ENCODE data around the gene TREX2.
A peak's percentile ranks its signal among the peaks of the same experiment; 100 is the strongest.

Gene TREX2

DNA sequence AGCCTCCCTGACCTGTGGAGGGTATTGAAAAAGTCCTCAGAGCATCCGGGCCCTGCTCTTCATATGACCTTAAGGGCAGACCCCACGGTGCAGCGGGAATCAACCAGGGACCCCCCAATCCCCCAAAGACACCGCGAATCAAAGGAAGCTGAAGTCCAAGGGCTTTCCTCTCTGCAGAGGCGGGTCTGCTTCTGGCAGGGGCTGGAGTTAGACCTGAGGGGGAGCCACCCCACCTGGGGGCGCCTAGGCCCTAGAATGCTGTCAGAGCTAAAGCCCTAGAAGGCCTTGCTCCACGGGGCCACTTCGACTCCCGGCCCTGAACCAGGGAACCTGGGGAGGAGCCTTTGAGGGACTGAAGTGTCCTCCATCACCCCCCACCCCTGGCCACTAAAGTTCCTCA is 27.3 kb upstream of the TREX2 start:
- Histone ChIP-seq H2AFZ (no peak overlapping the region), H3K4me1 (no peaks in the 10 kb centered on the region), H3K9me3 (ENCODE audit: control insufficient read depth, low read length) (no peaks in the 10 kb centered on the region), H3K9ac (no peak overlapping the region), H3K27ac (no peak overlapping the region), H3K36me3 (ENCODE audit: control insufficient read depth, insufficient read depth, low read length) (no peaks in the 10 kb centered on the region), H3K4me2 (ENCODE audit: low read length) (no peak overlapping the region), H3K4me3 (ENCODE audit: low read depth, low read length) (no peak overlapping the region), H3K27me3 (ENCODE audit: control insufficient read depth, insufficient read depth, low read length) (no peaks in the 10 kb centered on the region), H3K79me2 (no peaks in the 10 kb centered on the region)
- TF ChIP-seq, protein P1, sequence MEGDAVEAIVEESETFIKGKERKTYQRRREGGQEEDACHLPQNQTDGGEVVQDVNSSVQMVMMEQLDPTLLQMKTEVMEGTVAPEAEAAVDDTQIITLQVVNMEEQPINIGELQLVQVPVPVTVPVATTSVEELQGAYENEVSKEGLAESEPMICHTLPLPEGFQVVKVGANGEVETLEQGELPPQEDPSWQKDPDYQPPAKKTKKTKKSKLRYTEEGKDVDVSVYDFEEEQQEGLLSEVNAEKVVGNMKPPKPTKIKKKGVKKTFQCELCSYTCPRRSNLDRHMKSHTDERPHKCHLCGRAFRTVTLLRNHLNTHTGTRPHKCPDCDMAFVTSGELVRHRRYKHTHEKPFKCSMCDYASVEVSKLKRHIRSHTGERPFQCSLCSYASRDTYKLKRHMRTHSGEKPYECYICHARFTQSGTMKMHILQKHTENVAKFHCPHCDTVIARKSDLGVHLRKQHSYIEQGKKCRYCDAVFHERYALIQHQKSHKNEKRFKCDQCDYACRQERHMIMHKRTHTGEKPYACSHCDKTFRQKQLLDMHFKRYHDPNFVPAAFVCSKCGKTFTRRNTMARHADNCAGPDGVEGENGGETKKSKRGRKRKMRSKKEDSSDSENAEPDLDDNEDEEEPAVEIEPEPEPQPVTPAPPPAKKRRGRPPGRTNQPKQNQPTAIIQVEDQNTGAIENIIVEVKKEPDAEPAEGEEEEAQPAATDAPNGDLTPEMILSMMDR (IDR thresholded peaks at IDR 0.05), result no peak

DNA sequence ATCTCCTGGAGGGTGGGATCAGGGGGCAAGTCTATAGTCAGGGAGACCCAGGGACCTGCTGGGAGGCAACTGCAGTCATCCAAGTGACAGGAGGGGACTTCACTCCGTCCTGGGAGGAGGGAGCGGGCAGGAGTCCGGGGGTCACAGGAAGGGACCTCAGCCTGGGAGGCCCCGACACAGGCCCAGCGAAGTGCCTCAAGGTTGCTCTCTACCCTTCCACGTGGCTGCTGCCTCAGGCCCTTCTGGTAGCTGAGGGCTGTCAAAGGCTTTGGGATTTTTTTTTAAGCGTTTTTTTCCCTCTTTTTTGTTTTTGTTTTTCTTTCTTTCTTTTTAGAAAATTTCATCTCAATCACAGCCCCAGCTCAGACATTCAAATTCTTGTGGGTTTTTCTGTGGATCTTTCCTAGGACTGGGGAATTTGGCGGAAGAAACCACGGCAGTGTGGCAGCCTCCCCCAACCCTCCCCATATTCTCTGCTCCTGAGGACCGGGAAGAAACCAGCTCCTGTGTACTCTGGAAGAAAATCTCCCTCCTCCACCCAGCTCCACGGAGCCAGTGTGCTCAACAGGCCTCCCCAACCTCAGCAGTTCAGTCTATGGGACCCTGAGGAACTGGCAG is 25.9 kb upstream of the TREX2 start:
- H3K4me1 ChIP-seq, result no peaks in the 10 kb centered on the region
- no peaks in the 10 kb centered on the region for H3K36me3 ChIP-seq (ENCODE audit: control insufficient read depth, insufficient read depth, low read length)
- no peak overlapping the region for H3K27ac ChIP-seq
- H3K79me2 ChIP-seq, result no peaks in the 10 kb centered on the region
- H3K4me3 ChIP-seq (ENCODE audit: low read depth, low read length), result no peak overlapping the region
- H3K9me3 ChIP-seq (ENCODE audit: control insufficient read depth, low read length), result no peaks in the 10 kb centered on the region
- no peak overlapping the region for H3K4me2 ChIP-seq (ENCODE audit: low read length)
- TF ChIP-seq, protein P1 (IDR thresholded peaks at IDR 0.05), result no peak
- H3K9ac ChIP-seq, result no peak overlapping the region
- H3K27me3 ChIP-seq (ENCODE audit: control insufficient read depth, insufficient read depth, low read length), result no peaks in the 10 kb centered on the region
- H2AFZ ChIP-seq, result no peak overlapping the region

DNA sequence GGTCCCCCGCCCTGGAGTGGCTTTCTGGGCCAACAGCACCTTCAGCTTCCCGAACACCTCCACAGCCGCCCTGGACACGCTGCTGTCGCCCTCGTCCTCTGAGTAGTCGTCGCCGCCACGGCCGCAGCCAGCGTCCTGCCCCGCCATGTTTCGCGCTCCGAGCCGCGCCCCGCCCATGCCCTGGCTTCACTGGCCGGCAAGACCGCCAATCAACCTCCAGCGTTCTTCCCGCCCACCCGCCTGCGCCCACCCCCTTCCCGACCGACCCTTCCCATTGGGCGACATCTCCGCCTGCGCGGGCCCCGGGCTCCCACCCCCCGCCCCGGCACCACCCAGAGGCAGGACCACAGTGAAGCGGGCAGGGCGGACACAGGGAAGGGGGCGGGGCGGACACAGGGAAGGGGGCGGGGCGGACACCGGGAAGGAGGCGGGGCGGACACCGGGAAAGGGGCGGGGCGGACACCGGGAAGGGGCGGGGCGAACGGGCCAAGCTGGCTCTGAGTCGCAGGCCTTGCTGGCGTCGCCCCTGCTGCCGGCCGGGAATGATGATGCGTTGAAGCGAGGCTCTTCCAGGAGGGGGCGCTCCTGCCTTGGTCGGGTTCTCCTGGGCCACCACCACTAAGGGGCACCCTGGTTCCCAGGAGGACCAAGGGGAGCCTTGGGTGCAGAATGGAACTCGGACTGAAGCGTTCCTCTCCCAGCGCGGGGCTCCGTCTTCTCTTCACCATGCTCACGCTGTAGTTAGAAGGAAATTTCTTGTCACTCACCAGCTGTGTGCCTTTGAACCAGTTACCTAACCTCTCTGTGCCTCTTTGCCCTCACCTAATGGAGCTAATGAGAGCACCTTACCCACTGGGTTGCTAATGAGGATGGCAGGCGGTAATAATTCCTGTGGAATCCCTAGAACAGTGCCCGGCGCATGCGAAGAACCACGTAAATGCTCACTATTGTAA is 24.8 kb upstream of the TREX2 start, which contains the start of gene HAUS7:
Gene HAUS7 (minus strand): TSS at position 166 of the 953 bp plus-strand sequence. CDS start 19 bp downstream, at position 147.
- Histone ChIP-seq H3K27me3 (ENCODE audit: control insufficient read depth, insufficient read depth, low read length) (no peaks in the 10 kb centered on the region), H3K9me3 (ENCODE audit: control insufficient read depth, low read length) (no peaks in the 10 kb centered on the region), H3K4me3 (ENCODE audit: low read depth, low read length) (peak within 1 kb of the TSS; percentile 65), H3K4me1 (no peaks in the 10 kb centered on the region), H3K9ac (no peak within 1 kb of the TSS), H3K27ac (peak within 1 kb of the TSS; percentile 57), H3K79me2 (no peaks in the 10 kb centered on the region), H3K36me3 (ENCODE audit: control insufficient read depth, insufficient read depth, low read length) (no peaks in the 10 kb centered on the region), H3K4me2 (ENCODE audit: low read length) (peak within 1 kb of the TSS; percentile 82), H2AFZ (peak within 1 kb of the TSS; percentile 86)
- TF ChIP-seq, protein P1 (IDR thresholded peaks at IDR 0.05), result peak; percentile 45

DNA sequence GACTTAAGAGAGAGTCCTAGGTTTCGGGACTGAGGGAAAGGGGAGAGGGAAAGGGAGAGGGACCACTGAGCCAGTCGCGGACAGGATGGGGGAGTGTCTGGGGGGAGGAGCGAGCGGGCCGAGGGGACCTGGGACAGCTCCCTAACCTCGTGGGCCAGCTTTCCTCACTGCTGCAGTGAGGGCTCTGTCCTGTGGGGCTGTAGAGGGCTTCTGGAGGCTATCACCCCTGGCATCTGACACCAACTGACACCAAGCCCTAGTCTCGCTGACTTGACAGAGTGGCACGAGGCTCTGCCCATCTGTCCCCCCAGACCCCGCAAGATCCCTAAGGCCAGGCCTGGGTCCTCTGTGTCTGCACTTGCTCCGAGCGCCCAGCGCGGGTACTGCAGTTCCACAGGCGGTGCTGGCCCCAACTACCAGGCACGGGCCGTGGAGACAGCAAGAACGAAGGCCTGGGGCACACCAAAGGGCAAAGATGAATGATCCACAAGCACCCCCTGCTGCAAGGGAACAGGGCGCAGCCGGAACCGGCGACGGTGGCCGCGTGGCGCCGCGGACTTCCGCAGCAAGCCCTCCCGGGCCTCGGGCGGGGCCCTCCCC is 24.1 kb upstream of the TREX2 start:
- Histone ChIP-seq H3K36me3 (ENCODE audit: control insufficient read depth, insufficient read depth, low read length) (no peaks in the 10 kb centered on the region), H3K27ac (peak overlapping the region; percentile 57), H3K4me3 (ENCODE audit: low read depth, low read length) (peak overlapping the region; percentile 65), H3K9ac (no peak overlapping the region), H3K79me2 (no peaks in the 10 kb centered on the region), H3K27me3 (ENCODE audit: control insufficient read depth, insufficient read depth, low read length) (no peaks in the 10 kb centered on the region), H3K9me3 (ENCODE audit: control insufficient read depth, low read length) (no peaks in the 10 kb centered on the region), H3K4me1 (no peaks in the 10 kb centered on the region), H2AFZ (peak overlapping the region; percentile 86), H3K4me2 (ENCODE audit: low read length) (peak overlapping the region; percentile 82)
- TF ChIP-seq, protein P1 (IDR thresholded peaks at IDR 0.05), result no peak
